ENCODE data around the gene NAALADL2.
"Not testable (repeated sequence)": the region's sequence is repeated elsewhere in the genome, so short reads cannot be mapped to it uniquely, and the experiment has no call there.

Gene NAALADL2

DNA sequence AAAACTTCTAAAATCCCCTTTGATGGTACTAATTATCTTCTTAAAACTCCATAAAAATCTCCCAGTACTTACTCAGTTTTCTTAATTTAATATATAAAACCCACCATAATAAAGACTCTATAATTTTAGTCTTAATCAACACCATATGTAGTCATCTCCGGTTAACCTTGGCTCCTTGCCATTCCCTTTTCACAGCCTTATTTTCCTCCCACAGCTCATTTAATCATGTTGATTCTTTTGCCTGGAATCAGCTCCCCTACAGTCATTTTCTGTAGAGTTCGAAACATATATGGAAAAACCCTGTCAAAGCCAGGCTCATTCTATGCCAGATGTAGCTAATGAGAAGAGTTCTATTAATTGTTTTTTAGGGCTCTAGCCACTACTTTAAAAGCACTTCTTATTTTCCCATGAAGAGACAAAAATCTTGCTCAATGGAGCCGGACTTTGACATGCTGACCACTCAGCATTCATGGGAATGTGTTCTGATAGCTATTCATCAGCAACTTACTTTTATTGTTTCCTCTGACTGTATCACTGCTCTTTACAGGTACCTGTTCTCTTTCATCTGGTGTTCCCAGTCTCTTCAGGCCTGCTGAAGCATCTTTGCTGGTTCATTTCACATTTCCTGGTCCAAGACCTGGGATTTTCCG is 573.4 kb downstream of the NAALADL2 start:
- DNase-seq (ENCODE audit: extremely low spot score, insufficient read length, low read depth) = no peak

DNA sequence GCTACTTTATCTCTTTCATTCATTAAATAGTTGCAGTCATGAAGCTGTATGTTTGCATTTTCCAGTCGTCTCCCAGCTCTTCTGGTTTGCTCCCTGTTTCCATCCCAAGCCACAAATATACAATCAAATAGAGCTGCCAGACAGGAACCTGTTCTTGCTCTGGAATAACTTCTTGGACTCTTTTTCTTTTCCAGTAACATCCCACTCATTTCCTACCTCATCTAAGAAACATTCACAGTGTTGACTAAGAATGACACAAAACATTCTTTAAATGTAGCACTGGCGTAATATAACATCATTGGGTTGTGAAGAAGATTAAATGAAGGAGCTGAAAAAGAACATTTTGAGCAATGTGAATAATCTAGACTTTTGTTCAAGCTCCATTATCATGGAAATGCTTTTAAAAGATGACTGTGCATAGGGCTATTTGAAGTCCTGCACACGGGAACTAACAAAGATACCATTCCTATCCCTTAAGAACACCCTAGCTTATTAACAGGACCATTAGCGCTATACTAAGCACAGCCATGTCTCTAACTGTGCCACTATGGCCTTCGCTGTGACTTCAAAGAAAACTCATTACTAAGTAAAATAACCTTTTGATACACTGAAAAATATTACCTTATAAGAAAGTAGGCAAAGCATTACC is 574.0 kb downstream of the NAALADL2 start:
- DNase-seq (ENCODE audit: extremely low spot score, insufficient read length, low read depth) = no peak
- no peak for FAIRE-seq

More for the DNA sequence above, 573.4 kb downstream of the NAALADL2 start:
- no peak for FAIRE-seq

DNA sequence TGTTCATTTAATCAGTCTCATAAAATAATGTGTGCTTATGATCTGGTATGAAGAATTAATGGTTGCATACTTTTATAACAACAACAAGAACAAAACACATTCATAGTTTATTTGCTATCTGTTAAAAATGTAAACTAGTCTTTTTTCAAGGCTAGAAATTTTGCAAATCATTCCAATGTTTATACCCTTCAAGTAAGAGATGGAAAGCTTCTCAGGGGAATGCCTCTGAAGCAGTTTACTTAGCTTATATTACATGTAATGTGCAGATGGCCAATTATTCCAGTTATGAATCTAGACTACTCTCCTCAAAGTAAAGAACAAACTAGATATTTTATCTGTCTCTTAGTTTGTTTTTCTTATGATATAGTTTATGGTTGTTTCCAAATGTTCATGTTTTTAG is 575.4 kb downstream of the NAALADL2 start:
- FAIRE-seq (no peak), DNase-seq (ENCODE audit: extremely low spot score, insufficient read length, low read depth) (no peak)

GRCh38 chr3:175443682-175444081 is 584.5 kb downstream of the NAALADL2 start:
- no peak for FAIRE-seq
- DNase-seq (ENCODE audit: extremely low spot score, insufficient read length, low read depth) = no peak

DNA sequence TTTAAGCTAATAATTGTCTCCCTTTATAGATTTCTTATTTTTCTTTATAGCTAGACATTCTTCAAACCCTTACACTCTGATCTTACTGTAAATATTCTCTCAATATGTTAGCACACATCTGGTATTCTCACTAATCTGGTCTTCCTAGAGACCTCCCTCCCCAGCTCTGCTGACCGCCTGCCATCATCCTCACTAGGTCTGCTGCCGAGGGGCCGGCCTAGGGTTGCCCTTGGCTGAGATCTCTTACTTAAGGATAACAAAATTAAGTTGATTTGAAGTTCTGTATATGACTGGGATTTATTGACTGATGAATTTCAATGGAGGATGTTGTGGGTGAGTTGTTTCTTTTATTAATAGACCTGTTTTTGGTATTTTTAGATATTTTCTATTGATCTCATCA is 586.6 kb downstream of the NAALADL2 start:
- FAIRE-seq (no peak), DNase-seq (ENCODE audit: extremely low spot score, insufficient read length, low read depth) (no peak)

GRCh38 chr3:175447521-175447920 is 588.4 kb downstream of the NAALADL2 start:
- no peak for DNase-seq (ENCODE audit: extremely low spot score, insufficient read length, low read depth)
- FAIRE-seq = no peak

DNA sequence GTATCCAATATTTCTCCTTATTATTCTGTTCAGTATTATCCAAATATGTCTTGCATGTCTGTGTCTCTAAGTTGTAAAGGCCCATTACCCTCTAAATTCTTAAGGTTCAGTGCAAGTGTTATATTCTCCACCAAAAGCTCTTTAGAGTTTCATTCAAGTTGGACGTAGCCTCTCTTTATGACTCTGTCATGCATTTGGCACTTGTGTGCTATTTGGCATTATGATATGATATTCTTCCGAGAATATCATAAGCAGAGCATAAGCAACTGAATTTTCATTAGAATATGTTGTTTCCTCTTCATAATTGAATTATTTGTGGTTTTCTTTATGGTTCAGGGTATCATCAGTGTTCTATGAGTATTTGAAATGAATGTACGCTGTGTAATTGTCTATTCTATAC is 594.2 kb downstream of the NAALADL2 start:
- FAIRE-seq (no peak), DNase-seq (ENCODE audit: extremely low spot score, insufficient read length, low read depth) (no peak)

DNA sequence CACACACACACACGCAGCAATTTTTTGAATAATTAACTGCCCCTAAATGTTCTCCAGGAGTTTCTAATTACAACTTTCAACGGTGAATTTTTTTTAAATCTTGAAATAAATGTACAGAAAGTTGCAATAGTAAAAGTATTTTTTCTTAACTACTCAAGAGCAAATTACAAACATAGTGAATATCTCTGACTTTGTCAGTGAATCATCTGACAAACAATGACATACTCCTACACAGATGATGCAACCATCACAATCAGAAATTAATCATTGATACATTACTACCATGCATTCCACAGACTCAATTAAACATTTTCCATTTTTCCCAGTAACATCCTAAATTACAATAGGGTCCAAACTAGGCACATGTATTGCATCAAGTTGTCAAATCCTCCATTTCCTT is 597.3 kb downstream of the NAALADL2 start:
- FAIRE-seq (no peak), DNase-seq (ENCODE audit: extremely low spot score, insufficient read length, low read depth) (no peak)

DNA sequence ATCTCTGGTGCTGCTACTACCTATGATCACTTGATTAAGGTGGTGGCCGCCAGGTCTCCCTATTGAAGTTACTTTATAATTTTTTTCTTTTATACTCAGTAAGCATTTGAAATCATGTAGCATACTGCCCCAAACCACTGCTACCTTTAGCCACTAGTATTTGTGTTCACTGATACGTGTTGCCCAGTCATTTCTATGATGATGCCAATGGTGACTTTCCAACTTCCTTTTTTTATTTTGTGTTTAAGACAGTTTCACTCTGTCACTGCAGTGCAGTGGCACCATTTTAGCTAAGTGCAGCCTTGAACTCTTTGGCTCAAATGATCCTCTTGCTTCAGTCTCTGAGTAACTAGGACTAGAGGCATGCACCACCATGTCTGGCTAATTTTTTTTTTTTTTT is 598.2 kb downstream of the NAALADL2 start:
- FAIRE-seq = no peak
- DNase-seq (ENCODE audit: extremely low spot score, insufficient read length, low read depth) = no peak

DNA sequence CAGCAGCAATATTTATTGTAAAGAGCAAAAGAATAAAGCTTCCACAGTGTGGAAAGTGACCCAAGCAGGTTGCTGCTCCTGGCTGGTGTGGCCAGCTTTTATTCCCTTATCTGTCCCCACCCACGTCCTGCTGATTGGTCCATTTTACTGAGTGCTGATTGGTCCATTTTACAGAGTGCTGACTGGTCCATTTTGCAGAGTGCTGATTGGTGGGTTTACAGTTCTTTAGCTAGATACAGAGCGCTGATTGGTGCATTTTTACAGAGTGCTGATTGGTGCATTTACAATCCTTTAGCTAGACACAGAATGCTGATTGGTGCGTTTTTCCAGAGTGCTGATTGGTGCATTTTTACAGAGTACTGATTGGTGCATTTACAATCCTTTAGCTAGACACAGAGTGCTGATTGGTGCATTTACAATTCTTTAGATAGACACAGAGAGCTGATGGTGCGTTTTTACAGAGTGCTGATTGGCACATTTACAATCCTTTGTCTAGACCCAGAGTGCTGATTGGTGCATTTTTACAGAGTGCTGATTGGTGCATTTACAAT is 601.8 kb downstream of the NAALADL2 start:
- FAIRE-seq; DNase-seq (ENCODE audit: extremely low spot score, insufficient read length, low read depth): not testable (repeated sequence)

- no peak for FAIRE-seq
- DNase-seq (ENCODE audit: extremely low spot score, insufficient read length, low read depth) = no peak
Observed at GRCh38 chr3:175464362-175464761, 605.2 kb downstream of the NAALADL2 start.

DNA sequence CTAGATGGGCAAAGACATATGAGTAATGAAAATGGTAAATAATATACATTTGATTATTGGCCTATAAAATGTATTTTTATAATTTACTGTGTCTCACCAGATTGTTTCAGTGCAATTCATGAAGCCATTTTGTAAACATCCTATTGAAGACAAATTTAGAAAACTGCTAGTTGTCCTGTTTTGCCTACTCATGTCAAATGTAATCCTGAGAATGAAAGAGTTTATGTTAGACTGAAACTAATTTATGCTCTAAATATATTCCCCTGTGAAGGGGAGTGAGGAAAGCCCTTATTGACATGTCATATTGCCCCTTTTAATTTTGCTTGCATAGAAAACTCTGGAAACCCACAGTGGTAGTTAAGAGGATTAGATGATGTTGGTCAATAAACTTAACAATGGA is 610.0 kb downstream of the NAALADL2 start:
- no peak for FAIRE-seq

DNA sequence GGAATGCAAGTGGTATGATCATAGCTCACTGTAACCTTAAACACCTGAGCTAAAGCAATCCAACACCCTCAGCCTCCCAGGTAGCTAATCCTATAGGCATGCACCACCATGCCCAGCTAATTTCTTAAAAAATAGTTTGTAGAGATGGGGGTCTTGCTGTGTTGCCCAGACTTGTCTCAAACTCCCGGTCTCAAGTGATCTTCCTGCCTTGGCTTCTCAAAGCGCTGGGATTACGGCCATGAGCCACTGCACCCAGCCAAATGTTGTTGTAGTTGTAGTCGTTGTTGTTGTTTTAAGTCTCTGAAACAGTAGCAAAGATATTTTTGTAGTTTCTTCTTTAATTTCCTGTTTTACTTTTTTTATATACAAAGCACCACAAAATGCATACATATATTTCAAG is 616.6 kb downstream of the NAALADL2 start:
- DNase-seq (ENCODE audit: extremely low spot score, insufficient read length, low read depth) (no peak), FAIRE-seq (no peak)

More for the DNA sequence above, 610.0 kb downstream of the NAALADL2 start:
- no peak for DNase-seq (ENCODE audit: extremely low spot score, insufficient read length, low read depth)

DNA sequence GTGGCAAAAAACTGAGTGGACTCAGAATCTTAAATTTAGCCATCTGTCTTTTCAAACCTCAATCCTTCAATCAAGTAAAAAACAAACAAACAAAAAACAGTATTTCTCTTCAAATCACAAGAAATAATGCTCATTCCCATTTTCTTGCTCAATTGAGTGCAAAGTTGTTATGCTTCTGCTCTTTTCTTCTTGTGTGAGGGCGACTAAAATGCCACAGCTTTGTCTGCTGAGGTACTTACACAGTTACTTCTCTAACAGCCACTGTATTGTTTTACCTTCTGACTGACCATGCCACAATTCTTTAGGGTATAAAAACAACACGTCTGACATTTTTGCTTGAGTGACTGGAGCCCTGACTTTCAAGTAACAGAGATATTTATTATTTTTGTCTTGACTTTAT is 617.4 kb downstream of the NAALADL2 start:
- no peak for FAIRE-seq
- DNase-seq (ENCODE audit: extremely low spot score, insufficient read length, low read depth) = no peak

- DNase-seq (ENCODE audit: extremely low spot score, insufficient read length, low read depth) (no peak), FAIRE-seq (no peak)
Observed at GRCh38 chr3:175477651-175478224, 618.6 kb downstream of the NAALADL2 start.

GRCh38 chr3:175478301-175478700 is 619.2 kb downstream of the NAALADL2 start:
- FAIRE-seq (no peak), DNase-seq (ENCODE audit: extremely low spot score, insufficient read length, low read depth) (no peak)

DNA sequence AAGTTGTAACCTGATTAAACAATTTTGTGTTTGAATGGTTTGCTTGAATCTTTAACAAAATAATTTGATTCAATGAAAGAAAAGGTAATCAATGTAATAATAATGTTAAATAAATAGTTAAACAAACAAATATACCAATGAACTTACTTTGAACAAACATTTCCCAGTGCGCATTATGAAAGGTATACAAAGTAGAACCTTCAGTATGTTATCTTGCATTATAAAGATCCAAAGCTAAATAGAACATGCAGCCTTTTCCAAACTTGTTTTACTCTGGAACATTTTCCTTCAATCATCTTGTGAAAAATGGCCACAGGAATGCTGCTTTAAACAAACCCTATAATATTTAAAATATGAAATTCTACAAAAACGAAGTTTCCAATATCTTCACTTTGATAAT is 620.0 kb downstream of the NAALADL2 start:
- FAIRE-seq (no peak), DNase-seq (ENCODE audit: extremely low spot score, insufficient read length, low read depth) (no peak)

GRCh38 chr3:175479800-175480199 is 620.7 kb downstream of the NAALADL2 start:
- DNase-seq (ENCODE audit: extremely low spot score, insufficient read length, low read depth) (no peak), FAIRE-seq (no peak)

DNA sequence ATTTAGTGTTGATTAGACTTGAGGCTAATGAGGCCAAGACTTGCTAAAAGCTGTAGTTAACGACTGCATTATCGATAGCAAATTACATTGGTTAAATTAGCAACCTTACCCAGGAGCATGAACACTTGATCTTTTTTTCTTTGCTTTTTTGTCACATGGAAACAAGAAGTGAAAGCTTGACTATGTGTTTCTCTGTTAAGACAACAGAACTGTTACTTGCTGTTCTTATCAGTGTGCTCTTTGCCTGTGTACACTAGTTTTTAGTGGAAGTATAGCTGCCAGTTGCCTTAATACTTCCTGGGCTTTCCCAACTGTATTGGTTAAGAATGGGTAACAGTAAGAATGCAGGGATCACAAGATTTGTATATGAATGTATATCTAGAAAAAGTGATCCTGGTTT is 625.5 kb downstream of the NAALADL2 start:
- FAIRE-seq (peak; percentile 63), DNase-seq (ENCODE audit: extremely low spot score, insufficient read length, low read depth) (no peak)

GRCh38 chr3:175485436-175485835 is 626.3 kb downstream of the NAALADL2 start:
- DNase-seq (ENCODE audit: extremely low spot score, insufficient read length, low read depth) = no peak
- no peak for FAIRE-seq

GRCh38 chr3:175486255-175486654 is 627.1 kb downstream of the NAALADL2 start:
- FAIRE-seq = no peak
- DNase-seq (ENCODE audit: extremely low spot score, insufficient read length, low read depth) = no peak
